AG10803 (cell line): ENCODE data around the gene RALBP1.

Experiments
- DNase-seq: peaks from one replicate; pipeline ENCODE4 v3.0.0; 2010; ENCODE audit warnings: low read depth
- H3K4me3 ChIP-seq: 2 replicates; pipeline ENCODE4 v1.5.1; 2011; ENCODE audit warnings: mild to moderate bottlenecking, low read length, control low read depth
- CTCF ChIP-seq: conservative IDR thresholded peaks from 2 replicates; pipeline ENCODE4 v1.5.1; 2011; ENCODE audit warnings: mild to moderate bottlenecking, low read length, control low read depth, inconsistent platforms

Gene RALBP1

DNA sequence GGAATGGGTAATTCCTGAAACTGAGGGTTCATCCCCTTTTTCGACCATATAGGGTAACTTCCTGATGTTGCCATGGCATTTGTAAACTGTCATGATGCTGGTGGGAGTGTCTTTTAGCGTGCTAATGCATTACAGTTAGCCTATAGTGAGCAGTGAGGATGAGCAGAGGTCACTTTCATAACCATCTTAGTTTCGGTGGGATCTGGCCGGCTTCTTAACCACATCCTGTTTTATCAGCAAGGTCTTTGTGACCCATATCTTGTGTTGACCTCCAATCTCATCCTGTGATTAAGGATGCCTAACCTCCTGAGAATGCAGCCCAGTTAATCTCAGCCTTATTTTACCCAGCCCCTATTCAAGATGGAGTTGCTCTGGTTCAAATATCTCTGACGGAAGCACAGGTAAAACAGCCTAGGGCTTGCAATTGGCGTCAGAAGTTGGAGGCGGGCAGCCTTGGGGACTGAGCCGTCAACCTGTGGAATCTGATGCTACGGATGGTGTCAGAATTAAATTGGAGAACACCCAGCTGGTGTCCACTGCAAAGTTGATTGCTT is 19.5 kb downstream of the RALBP1 start:
- TF ChIP-seq CTCF: no peak
- H3K4me3 ChIP-seq: no peak overlapping the region
- no peak for DNase-seq

GRCh38 chr18:9495465-9495864 is 20.2 kb downstream of the RALBP1 start:
- H3K4me3 ChIP-seq: no peak overlapping the region

DNA sequence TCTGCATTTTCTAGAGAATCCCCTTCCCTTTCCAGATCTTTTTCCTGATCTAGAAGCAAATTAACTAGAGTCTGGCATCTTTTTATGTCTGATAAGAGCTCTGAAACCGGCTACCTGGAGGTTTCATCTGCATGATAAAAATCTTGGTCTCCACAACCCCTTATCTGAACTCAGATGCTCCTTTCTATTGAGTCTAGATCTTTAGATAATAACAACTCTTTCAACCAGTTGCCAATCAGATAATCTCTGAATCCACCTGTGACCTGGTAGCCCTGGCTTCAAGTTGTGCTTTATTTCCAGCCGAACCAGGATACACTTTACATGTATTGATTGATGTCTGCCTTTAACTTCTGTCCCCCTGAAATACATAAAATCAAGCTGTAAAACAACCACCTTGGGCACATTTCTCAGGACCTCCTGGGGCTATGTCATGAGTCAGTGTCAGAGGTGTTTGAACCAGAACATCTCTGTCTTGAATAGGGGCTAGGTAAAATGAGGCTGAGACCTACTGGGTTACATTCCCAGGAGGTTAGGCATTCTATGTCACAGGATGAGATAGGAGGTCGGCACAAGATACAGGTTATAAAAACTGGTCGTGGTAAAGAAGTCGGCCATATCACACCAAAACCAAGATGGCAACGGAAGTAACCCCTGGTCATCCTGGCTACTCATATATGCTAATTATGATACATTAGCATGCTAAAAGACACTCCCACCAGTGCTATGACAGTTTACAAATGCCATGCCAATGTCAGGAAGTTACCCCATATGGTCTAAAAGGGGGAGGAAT is 20.8 kb downstream of the RALBP1 start:
- TF ChIP-seq CTCF: no peak
- DNase-seq: no peak
- H3K4me3 ChIP-seq: no peak overlapping the region

More at GRCh38 chr18:9495465-9495864, 20.2 kb downstream of the RALBP1 start:
- TF ChIP-seq CTCF: no peak
- DNase-seq: no peak

DNA sequence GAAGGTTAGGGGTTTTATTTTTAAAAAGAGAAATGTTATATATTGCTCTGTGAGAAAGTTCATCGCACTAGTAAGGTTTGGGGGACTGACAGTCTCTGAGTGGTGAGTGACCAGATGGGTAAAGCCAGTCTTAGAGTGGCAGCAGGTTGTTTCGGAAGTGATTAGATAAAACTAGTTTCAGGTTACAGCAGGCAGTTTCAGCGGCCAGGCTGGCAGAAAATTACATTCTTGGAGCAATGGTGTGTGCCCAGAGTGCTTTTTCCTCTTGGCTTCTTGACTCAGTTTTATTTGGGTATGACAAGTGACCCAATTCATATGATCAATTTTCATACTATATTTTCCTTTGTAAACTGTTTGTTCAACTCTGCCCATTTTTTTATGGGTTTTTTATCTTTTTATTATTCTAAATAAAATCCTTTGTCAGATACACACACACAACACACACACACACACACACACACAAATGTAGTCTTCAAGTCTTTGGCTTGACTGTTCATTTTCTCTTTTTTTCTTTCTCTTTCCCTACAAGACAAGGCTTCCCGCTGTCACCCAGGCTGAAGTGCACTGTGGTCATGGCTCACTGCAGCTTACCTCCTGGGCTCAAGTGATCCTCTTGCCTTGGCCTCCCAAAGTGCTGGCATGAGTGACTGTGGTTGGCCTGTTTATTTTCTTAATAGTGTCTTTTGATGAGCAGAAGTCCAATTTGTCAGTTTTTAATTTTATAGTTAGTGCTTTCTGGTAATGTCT is 30.9 kb downstream of the RALBP1 start:
- no peak for TF ChIP-seq CTCF
- DNase-seq: no peak
- no peak overlapping the region for H3K4me3 ChIP-seq

- H3K4me3 ChIP-seq: no peak overlapping the region
- TF ChIP-seq CTCF: no peak
- no peak for DNase-seq
Measured at GRCh38 chr18:9507565-9508088, 32.3 kb downstream of the RALBP1 start.

- no peak overlapping the region for H3K4me3 ChIP-seq
- DNase-seq: no peak
- no peak for TF ChIP-seq CTCF
Measured at GRCh38 chr18:9508446-9509025, 33.2 kb downstream of the RALBP1 start.
